ENCODE measurements around the gene MAGEF1. TPM values are rescaled to one million over a fixed set of nuclear protein-coding genes. Genes with fewer than 3 reads are reported as not detected.
A peak's percentile ranks its signal among the peaks of the same experiment; 100 is the strongest.

Gene MAGEF1
- total RNA-seq, 2 donors from 2014 or later = 50.2 to 71.6 TPM

DNA sequence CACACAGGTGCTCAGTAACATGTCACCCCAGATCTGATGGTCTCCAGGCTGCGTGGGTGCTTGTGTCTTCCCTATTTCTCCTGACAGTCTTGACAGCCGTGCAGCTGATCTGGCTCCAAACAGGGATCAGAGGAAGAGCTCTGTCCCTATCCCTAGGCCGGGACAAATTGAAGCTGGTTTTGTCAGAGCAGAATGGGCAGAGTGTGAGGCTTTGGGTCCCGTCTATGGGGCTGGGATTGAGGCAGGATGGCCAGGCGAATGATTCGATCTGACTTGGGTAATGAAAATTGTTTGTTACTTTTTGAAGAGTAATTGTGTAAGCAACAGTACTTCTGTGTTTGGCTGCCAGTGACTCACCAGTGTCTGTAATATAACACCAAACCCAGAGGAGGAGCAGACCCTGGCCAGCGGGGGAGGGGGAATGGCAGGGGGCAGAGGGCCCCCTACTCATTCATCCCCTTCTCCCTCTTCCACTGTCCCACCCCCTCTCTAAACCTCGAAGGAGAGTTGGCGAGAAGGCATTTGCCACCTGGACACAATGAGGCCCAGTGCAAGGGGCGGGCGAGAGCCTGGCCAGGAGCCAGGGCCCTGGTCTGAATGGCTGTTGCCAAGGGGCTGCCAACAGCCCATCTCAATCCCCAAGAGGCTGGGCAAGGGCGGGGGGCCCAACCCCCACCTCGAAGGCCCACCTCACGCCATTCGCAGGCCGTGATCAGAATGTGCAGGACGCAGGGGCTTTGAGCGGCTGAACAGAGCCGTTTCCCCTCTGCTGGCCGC is 4.9 kb upstream of the MAGEF1 start:
- 32% methylated on average over 17 of the region's 20 CpGs for WGBS
- TF ChIP-seq, protein P1, sequence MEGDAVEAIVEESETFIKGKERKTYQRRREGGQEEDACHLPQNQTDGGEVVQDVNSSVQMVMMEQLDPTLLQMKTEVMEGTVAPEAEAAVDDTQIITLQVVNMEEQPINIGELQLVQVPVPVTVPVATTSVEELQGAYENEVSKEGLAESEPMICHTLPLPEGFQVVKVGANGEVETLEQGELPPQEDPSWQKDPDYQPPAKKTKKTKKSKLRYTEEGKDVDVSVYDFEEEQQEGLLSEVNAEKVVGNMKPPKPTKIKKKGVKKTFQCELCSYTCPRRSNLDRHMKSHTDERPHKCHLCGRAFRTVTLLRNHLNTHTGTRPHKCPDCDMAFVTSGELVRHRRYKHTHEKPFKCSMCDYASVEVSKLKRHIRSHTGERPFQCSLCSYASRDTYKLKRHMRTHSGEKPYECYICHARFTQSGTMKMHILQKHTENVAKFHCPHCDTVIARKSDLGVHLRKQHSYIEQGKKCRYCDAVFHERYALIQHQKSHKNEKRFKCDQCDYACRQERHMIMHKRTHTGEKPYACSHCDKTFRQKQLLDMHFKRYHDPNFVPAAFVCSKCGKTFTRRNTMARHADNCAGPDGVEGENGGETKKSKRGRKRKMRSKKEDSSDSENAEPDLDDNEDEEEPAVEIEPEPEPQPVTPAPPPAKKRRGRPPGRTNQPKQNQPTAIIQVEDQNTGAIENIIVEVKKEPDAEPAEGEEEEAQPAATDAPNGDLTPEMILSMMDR (IDR thresholded peaks at IDR 0.05) = no peak
- TF ChIP-seq POLR2AphosphoS5 (IDR thresholded peaks at IDR 0.05) (no peak), POLR2A (IDR thresholded peaks at IDR 0.05) (no peak)
- no peaks in the 10 kb centered on the region for H3K36me3 ChIP-seq
- no peaks in the 10 kb centered on the region for H3K4me1 ChIP-seq (replicated peaks)
- peak overlapping the region; percentile 35 to 36 for H3K27ac ChIP-seq
- no peak for DNase-seq (ENCODE audit: low spot score)
- intact Hi-C loops (cut with DNase I) = loop anchor here (10.0 kb wide), 1 partner anchor 58 kb away; no protein-coding TSS in a partner anchor
- no peaks in the 10 kb centered on the region for H3K9me3 ChIP-seq
- no peak overlapping the region for H3K4me3 ChIP-seq
- H3K27me3 ChIP-seq (replicated peaks; ENCODE audit: insufficient read depth) = no peaks in the 10 kb centered on the region

DNA sequence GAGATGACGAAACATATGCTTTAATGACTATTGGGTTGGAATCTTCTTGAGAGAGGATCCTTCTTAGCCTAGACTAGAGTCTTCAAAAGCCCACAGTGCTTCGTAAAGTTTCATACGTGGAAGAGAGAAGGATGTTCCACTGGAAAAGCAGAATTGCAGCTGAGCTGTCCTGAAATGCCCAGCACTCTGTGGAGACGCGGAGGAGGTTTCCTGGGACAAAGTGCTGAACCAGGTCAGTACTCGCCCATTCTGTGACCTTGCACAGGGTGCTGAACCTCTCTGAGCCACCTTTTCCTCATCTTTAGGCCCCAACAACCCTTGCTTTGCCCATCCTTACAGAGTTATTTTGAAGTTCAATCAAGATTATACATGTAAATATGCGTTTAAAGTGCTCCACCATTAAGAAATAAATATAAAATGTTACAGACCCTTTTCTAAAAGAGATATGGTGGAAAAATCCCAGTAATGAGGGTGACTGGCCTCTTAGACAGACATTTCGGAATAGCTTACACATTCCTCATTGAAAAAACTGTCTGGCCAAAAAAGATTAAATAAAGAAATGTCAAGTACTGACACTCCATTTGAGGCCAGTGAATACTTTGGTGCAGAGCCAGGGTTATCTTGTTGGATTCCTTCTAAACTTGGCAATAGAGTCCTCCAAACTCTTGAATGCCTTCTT is 4.2 kb upstream of the MAGEF1 start:
- Histone ChIP-seq H3K9me3 (no peaks in the 10 kb centered on the region), H3K27me3 (replicated peaks; ENCODE audit: insufficient read depth) (no peaks in the 10 kb centered on the region), H3K4me3 (no peak overlapping the region), H3K4me1 (replicated peaks) (no peaks in the 10 kb centered on the region), H3K27ac (peak overlapping the region; percentile 29 to 35), H3K36me3 (no peaks in the 10 kb centered on the region)
- WGBS = 68% methylated on average over 8 of the region's 8 CpGs
- TF ChIP-seq, protein P1 (IDR thresholded peaks at IDR 0.05) = no peak
- TF ChIP-seq POLR2A (IDR thresholded peaks at IDR 0.05) (no peak), POLR2AphosphoS5 (IDR thresholded peaks at IDR 0.05) (no peak)
- DNase-seq (ENCODE audit: low spot score) = no peak
- intact Hi-C loops (cut with DNase I) = loop anchor here (10.0 kb wide), 1 partner anchor 59 kb away; no protein-coding TSS in a partner anchor

DNA sequence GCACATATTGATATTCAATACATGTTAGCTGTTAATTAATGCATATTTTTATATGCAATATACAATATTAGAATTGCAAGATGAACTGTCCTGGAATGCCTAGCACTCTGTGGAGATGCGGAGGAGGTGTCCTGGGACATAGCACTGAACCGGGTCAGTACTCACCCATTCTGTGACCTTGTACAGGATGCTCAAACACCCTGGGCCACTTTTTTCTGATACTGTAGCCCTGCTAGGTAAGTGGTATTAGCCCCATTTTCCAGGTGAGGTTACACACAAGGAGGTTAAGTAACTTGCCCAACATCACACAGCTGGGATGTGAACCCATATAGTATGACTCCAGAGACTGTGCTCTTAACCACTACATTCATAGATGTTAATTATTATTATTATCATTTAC is 1.7 kb upstream of the MAGEF1 start:
- H3K27me3 ChIP-seq (replicated peaks; ENCODE audit: insufficient read depth) = no peaks in the 10 kb centered on the region
- WGBS = 86% methylated on average over 2 of the region's 2 CpGs
- no peak for DNase-seq (ENCODE audit: low spot score)
- H3K4me1 ChIP-seq (replicated peaks) = no peaks in the 10 kb centered on the region
- TF ChIP-seq, protein P1 (IDR thresholded peaks at IDR 0.05) = no peak
- no peak for TF ChIP-seq POLR2AphosphoS5 (IDR thresholded peaks at IDR 0.05)
- H3K27ac ChIP-seq = no peak overlapping the region
- no peak overlapping the region for H3K4me3 ChIP-seq
- H3K9me3 ChIP-seq = no peaks in the 10 kb centered on the region
- no peaks in the 10 kb centered on the region for H3K36me3 ChIP-seq
- intact Hi-C loops (cut with DNase I) = loop anchor here (10.0 kb wide), 1 partner anchor 61 kb away; no protein-coding TSS in a partner anchor

DNA sequence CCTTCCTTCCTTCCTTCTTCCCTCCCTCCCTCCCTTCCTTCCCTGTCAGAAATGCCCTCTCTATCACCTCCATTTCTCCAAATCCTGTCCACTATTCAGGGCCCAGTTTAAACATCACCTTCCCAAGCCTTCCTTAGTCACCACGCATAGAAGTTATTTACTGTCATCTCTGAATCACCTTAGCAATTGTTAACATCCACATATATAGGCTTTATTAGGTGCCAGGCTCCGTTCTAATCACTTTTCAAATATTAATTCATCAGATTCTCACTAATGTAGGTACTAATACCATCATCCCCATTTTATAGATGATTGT is 1.1 kb upstream of the MAGEF1 start:
- WGBS = 59% methylated on average over 2 of the region's 2 CpGs

More for the DNA sequence above, 1.1 kb upstream of the MAGEF1 start:
- intact Hi-C loops (cut with DNase I) = loop anchor here (10.0 kb wide), 1 partner anchor 62 kb away; no protein-coding TSS in a partner anchor
- H3K4me1 ChIP-seq (replicated peaks) = no peaks in the 10 kb centered on the region
- DNase-seq (ENCODE audit: low spot score) = no peak
- no peaks in the 10 kb centered on the region for H3K9me3 ChIP-seq
- H3K27ac ChIP-seq = no peak overlapping the region
- TF ChIP-seq POLR2AphosphoS5 (IDR thresholded peaks at IDR 0.05) (no peak), POLR2A (IDR thresholded peaks at IDR 0.05) (no peak)
- TF ChIP-seq, protein P1 (IDR thresholded peaks at IDR 0.05) = no peak
- no peaks in the 10 kb centered on the region for H3K36me3 ChIP-seq
- no peaks in the 10 kb centered on the region for H3K27me3 ChIP-seq (replicated peaks; ENCODE audit: insufficient read depth)
- H3K4me3 ChIP-seq = no peak overlapping the region
